ENCODE data around the gene ELF2. TPM values are rescaled to one million over a fixed set of nuclear protein-coding genes. Genes with fewer than 3 reads are reported as not detected.

ELF2 gene
- total and polyA plus RNA-seq, 2 experiments from 2014 or later: 33.1 to 46.9 TPM

DNA sequence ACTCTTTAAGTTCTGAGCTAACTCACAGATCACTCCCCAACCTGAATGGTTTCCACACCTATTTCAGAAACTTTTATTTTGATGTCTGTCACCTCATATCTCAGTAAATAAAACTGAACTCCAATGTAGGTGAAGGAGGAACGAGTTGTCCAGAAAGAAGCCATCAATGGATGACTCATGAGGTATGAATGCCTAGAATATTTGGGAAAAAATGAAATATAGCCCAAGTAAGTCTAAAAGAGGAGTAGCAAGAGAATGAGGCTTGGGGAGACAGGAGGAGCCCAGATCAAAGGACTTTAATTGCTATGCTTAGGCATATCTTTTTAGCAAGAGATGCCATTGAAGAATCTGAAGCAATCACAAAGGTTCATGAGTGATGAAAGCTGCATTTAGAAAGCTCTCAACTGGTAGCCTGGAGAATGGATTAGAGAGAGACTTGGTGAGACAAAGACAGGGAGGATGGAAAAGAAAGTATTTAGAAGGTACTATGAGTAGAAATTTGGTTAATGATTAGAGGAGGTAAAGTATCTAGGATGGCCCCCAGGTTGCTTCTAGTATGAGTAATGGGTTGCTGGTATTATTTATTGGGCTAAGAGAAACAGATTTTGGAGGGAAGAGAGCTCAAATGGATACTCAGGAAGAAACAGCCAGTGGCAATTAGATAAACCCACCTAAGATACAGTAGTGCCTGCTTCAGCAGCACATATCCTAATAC is 122.1 kb downstream of the ELF2 start:
- H3K4me1 ChIP-seq (ENCODE audit: insufficient read depth): no peaks in the 10 kb centered on the region
- H3K9me2 ChIP-seq (replicated peaks; ENCODE audit: insufficient read depth): no peaks in the 10 kb centered on the region
- no peak overlapping the region for H3K4me3 ChIP-seq
- no peaks in the 10 kb centered on the region for H3K9me3 ChIP-seq (ENCODE audit: low read depth)
- DNase-seq (ENCODE audit: low spot score): no peak
- H3K27ac ChIP-seq: no peak overlapping the region
- no peaks in the 10 kb centered on the region for H3K36me3 ChIP-seq (replicated peaks; ENCODE audit: insufficient read depth, low read depth)
- TF ChIP-seq EZH2 (IDR thresholded peaks at IDR 0.05; ENCODE audit: borderline replicate concordance): no peak
- H2AFZ ChIP-seq: no peak overlapping the region
- no peaks in the 10 kb centered on the region for H4K20me1 ChIP-seq (ENCODE audit: insufficient read depth, poor library complexity, severe bottlenecking)
- no peak overlapping the region for H3K4me2 ChIP-seq
- 40% methylated on average over 1 of the region's 1 CpG for WGBS (ENCODE audit: low lambda C conversion rate, missing lambda C conversion rate)
- H3K79me2 ChIP-seq: peaks cover 12% of the 10 kb centered on the region
- H3K27me3 ChIP-seq: no peaks in the 10 kb centered on the region

- Histone ChIP-seq H3K9me3 (ENCODE audit: low read depth) (no peaks in the 10 kb centered on the region), H3K4me2 (no peak overlapping the region), H3K36me3 (replicated peaks; ENCODE audit: insufficient read depth, low read depth) (no peaks in the 10 kb centered on the region), H3K27me3 (no peaks in the 10 kb centered on the region), H3K79me2 (peaks cover 12% of the 10 kb centered on the region), H4K20me1 (ENCODE audit: insufficient read depth, poor library complexity, severe bottlenecking) (no peaks in the 10 kb centered on the region), H2AFZ (no peak overlapping the region), H3K27ac (no peak overlapping the region), H3K4me1 (ENCODE audit: insufficient read depth) (no peaks in the 10 kb centered on the region), H3K9me2 (replicated peaks; ENCODE audit: insufficient read depth) (no peaks in the 10 kb centered on the region), H3K4me3 (no peak overlapping the region)
- 72% methylated on average over 1 of the region's 1 CpG for WGBS (ENCODE audit: low lambda C conversion rate, missing lambda C conversion rate)
- DNase-seq (ENCODE audit: low spot score): no peak
- TF ChIP-seq EZH2phosphoT487 (IDR thresholded peaks at IDR 0.05; ENCODE audit: low read depth, severe bottlenecking, unreplicated experiment): no peak
- no peak for TF ChIP-seq CTCF (IDR thresholded peaks at IDR 0.05; ENCODE audit: poor library complexity)
- TF ChIP-seq EZH2 (IDR thresholded peaks at IDR 0.05; ENCODE audit: borderline replicate concordance): no peak
Observed at GRCh38 chr4:139053909-139054308, 123.1 kb downstream of the ELF2 start.

DNA sequence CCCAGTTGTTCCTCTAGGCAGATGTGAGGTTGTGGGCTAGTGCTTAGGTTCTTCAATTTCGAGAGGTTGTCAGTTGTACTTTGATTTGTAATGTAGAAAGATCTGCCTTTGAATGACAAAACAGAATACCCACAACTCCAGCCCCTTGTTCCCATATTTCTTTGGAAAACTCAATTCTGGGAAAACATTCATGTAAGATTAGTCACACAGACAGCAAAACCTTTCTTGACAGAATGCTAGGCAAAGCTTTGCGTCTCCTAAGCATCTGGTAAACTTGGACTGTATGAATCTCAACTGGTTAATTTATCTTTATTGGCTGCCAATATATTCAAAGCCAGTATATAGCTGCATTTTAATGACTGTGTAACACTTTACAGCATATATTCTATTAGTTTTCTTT is 126.6 kb downstream of the ELF2 start:
- Histone ChIP-seq H2AFZ (no peak overlapping the region), H3K9me3 (ENCODE audit: low read depth) (no peaks in the 10 kb centered on the region), H3K36me3 (replicated peaks; ENCODE audit: insufficient read depth, low read depth) (no peaks in the 10 kb centered on the region), H4K20me1 (ENCODE audit: insufficient read depth, poor library complexity, severe bottlenecking) (no peaks in the 10 kb centered on the region), H3K4me1 (ENCODE audit: insufficient read depth) (no peaks in the 10 kb centered on the region), H3K4me2 (no peak overlapping the region), H3K4me3 (no peak overlapping the region), H3K27ac (no peak overlapping the region), H3K27me3 (no peaks in the 10 kb centered on the region), H3K79me2 (peaks cover 15% of the 10 kb centered on the region), H3K9me2 (replicated peaks; ENCODE audit: insufficient read depth) (no peaks in the 10 kb centered on the region)
- no peak for DNase-seq (ENCODE audit: low spot score)
- 87% methylated on average over 2 of the region's 2 CpGs for WGBS (ENCODE audit: low lambda C conversion rate, missing lambda C conversion rate)
- TF ChIP-seq EZH2 (IDR thresholded peaks at IDR 0.05; ENCODE audit: borderline replicate concordance): no peak

- Histone ChIP-seq H3K36me3 (replicated peaks; ENCODE audit: insufficient read depth, low read depth) (no peaks in the 10 kb centered on the region), H2AFZ (no peak overlapping the region), H3K27ac (no peak overlapping the region), H3K9me2 (replicated peaks; ENCODE audit: insufficient read depth) (no peaks in the 10 kb centered on the region), H3K9me3 (ENCODE audit: low read depth) (no peaks in the 10 kb centered on the region), H3K4me2 (no peak overlapping the region), H4K20me1 (ENCODE audit: insufficient read depth, poor library complexity, severe bottlenecking) (no peaks in the 10 kb centered on the region), H3K4me3 (no peak overlapping the region), H3K79me2 (peaks cover 12% of the 10 kb centered on the region), H3K27me3 (no peaks in the 10 kb centered on the region), H3K4me1 (ENCODE audit: insufficient read depth) (no peaks in the 10 kb centered on the region)
- WGBS (ENCODE audit: low lambda C conversion rate, missing lambda C conversion rate): 95% methylated on average over 3 of the region's 3 CpGs
- TF ChIP-seq EZH2 (IDR thresholded peaks at IDR 0.05; ENCODE audit: borderline replicate concordance): no peak
- no peak for TF ChIP-seq EZH2phosphoT487 (IDR thresholded peaks at IDR 0.05; ENCODE audit: low read depth, severe bottlenecking, unreplicated experiment)
- TF ChIP-seq CTCF (IDR thresholded peaks at IDR 0.05; ENCODE audit: poor library complexity): no peak
- no peak for DNase-seq (ENCODE audit: low spot score)
Observed at GRCh38 chr4:139048026-139048425, 129.0 kb downstream of the ELF2 start.

All from hepatocyte (in vitro differentiated cells).